OCI-LY7 (cell line): ENCODE results near the gene IL20RA.

ENCODE experiments used
- EZH2phosphoT487 ChIP-seq: fragments of 200-600 bp; sonication (generic); IDR thresholded peaks from 2 replicates; pipeline ENCODE4 v1.6.1; 2018; ENCODE audit warnings: low read depth, borderline replicate concordance, mild to moderate bottlenecking, mixed run types, antibody characterized with exemption, low read length, moderate library complexity, mixed read lengths
- TF ChIP-seq, protein P1 (sequence below): fragments of 200-600 bp; sonication (generic); conservative IDR thresholded peaks from 2 replicates; pipeline ENCODE4 v1.5.1; 2014; ENCODE audit warnings: mild to moderate bottlenecking, antibody characterized with exemption, low read length, moderate library complexity, mixed read lengths

- TF ChIP-seq, protein P1, sequence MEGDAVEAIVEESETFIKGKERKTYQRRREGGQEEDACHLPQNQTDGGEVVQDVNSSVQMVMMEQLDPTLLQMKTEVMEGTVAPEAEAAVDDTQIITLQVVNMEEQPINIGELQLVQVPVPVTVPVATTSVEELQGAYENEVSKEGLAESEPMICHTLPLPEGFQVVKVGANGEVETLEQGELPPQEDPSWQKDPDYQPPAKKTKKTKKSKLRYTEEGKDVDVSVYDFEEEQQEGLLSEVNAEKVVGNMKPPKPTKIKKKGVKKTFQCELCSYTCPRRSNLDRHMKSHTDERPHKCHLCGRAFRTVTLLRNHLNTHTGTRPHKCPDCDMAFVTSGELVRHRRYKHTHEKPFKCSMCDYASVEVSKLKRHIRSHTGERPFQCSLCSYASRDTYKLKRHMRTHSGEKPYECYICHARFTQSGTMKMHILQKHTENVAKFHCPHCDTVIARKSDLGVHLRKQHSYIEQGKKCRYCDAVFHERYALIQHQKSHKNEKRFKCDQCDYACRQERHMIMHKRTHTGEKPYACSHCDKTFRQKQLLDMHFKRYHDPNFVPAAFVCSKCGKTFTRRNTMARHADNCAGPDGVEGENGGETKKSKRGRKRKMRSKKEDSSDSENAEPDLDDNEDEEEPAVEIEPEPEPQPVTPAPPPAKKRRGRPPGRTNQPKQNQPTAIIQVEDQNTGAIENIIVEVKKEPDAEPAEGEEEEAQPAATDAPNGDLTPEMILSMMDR = no peak
- TF ChIP-seq EZH2phosphoT487 = no peak
Measured at GRCh38 chr6:137084090-137084489, 39.3 kb upstream of the IL20RA start.
